NB4 (cell line): ENCODE results near the gene EIF4E3.

ENCODE experiments used
- DNase-seq: peaks from one replicate; pipeline ENCODE4 v3.0.0; 2010; ENCODE audit warnings: low read depth
- H3K4me3 ChIP-seq: one replicate; pipeline ENCODE4 v1.5.1; 2011; ENCODE audit warnings: mild to moderate bottlenecking, low read depth, low read length, moderate library complexity
- MYC ChIP-seq: IDR thresholded peaks from 2 replicates; pipeline ENCODE4 v1.6.1; 2011; ENCODE audit warnings: low read depth, low read length
- POLR2A ChIP-seq: IDR thresholded peaks from 2 replicates; pipeline ENCODE4 v1.6.1; 2011; ENCODE audit warnings: mild to moderate bottlenecking; ENCODE audit not compliant: insufficient read length; ENCODE audit errors: extremely low read depth
- TF ChIP-seq, protein P1 (sequence below): IDR thresholded peaks from 2 replicates; pipeline ENCODE4 v1.6.1; 2011; ENCODE audit warnings: low read depth, low read length
- TF ChIP-seq, protein P2 (sequence below): IDR thresholded peaks from one replicate; pipeline ENCODE4 v1.5.1; 2012; ENCODE audit warnings: low read depth, low read length

EIF4E3 gene

DNA sequence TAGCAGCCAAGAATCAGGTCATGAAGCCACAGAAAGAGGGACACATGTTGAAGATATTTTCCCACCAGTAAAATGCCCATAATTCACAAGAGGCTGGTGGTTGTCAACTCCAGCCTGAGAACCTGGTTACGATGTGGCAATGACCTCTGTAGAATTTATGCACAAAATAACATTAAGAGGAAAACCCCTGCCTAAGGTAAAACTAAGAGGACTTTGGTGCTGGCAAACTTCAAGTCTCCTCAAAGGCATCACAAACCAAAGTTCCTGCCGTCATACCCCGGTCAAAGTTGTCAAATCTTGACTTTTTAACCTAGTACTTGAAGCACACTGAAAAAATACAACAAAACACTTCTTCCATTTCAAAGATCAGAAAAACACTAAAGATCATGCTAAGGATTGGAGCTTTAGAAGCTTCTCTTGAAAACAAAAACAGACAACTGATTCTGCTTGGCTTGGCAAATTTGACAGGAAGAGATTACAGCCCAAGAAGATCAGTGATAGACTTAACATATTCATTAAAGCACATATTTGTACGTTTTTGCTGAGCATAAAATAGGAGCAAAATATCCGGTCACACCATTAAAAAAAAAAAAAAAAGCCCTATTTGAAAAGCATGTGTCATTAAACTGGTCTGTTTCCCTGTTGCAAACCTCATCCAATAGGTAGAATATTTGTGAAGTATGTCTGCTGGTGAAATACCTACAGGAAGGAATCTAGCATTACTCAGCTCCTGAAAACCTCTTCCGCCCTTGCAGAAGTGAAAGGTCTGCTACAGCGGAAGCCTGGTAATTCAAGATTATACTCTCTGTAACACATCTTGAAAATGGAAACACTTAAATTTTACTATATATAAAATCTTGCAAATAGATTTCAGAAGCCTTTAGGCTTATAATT lies 22.8 kb downstream of the EIF4E3 start:
- no peak overlapping the region for H3K4me3 ChIP-seq
- no peak for DNase-seq
- TF ChIP-seq POLR2A (no peak), MYC (no peak)
- TF ChIP-seq, protein P1, sequence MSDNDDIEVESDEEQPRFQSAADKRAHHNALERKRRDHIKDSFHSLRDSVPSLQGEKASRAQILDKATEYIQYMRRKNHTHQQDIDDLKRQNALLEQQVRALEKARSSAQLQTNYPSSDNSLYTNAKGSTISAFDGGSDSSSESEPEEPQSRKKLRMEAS = no peak
- TF ChIP-seq, protein P2, sequence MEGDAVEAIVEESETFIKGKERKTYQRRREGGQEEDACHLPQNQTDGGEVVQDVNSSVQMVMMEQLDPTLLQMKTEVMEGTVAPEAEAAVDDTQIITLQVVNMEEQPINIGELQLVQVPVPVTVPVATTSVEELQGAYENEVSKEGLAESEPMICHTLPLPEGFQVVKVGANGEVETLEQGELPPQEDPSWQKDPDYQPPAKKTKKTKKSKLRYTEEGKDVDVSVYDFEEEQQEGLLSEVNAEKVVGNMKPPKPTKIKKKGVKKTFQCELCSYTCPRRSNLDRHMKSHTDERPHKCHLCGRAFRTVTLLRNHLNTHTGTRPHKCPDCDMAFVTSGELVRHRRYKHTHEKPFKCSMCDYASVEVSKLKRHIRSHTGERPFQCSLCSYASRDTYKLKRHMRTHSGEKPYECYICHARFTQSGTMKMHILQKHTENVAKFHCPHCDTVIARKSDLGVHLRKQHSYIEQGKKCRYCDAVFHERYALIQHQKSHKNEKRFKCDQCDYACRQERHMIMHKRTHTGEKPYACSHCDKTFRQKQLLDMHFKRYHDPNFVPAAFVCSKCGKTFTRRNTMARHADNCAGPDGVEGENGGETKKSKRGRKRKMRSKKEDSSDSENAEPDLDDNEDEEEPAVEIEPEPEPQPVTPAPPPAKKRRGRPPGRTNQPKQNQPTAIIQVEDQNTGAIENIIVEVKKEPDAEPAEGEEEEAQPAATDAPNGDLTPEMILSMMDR = no peak

DNA sequence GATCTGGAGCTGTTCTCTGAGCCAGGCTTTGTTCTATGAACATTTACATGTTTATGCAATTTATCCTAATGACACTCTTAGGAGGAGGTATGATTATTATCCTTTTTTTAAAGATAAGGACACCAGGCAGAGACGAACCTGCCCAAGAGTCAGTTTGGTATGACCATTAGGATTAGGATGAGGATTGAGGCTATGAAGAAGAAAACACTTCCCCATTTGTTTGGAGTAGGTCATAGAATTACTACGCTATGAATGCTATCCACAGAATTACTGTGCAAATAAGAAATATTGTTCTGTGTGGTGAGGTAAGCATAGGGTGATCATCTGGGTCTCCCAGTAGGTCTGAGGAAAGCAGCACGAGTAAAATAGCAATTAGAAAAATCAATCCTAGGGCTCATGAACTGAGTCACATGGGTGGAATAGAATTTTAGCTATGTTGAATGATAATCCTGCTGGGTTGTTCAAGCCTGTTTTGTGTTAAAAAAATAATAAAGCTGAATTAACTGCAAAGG lies 23.9 kb downstream of the EIF4E3 start:
- H3K4me3 ChIP-seq = no peak overlapping the region
- TF ChIP-seq POLR2A (no peak), MYC (no peak)
- TF ChIP-seq, protein P2 = no peak
- TF ChIP-seq, protein P1 = no peak
- DNase-seq = no peak

DNA sequence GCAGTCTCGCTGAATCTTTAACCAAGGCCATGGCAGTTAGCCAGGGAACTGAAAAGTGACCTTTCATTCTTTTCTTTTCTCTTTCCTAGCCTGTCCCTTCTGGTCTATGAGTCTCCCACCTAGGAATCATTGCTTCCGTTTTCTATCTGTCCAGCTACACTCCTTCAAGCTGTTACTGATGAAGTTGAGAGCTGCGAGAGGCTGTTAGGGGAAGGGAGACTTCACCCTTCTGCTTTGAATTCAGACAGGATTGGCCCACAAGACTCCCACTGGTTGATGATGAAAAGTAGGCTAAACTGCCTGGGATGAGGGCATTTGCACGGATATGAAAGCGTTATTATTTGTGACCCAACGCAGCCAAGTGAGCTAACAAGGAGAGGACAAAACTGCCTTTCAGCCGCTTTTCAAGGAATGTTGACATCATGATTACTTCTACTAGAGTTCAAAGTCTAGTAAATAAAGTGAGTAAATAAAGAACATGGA lies 30.2 kb downstream of the EIF4E3 start:
- TF ChIP-seq MYC (no peak), POLR2A (no peak)
- TF ChIP-seq, protein P1 = no peak
- TF ChIP-seq, protein P2 = no peak
- no peak overlapping the region for H3K4me3 ChIP-seq
- DNase-seq = no peak

DNA sequence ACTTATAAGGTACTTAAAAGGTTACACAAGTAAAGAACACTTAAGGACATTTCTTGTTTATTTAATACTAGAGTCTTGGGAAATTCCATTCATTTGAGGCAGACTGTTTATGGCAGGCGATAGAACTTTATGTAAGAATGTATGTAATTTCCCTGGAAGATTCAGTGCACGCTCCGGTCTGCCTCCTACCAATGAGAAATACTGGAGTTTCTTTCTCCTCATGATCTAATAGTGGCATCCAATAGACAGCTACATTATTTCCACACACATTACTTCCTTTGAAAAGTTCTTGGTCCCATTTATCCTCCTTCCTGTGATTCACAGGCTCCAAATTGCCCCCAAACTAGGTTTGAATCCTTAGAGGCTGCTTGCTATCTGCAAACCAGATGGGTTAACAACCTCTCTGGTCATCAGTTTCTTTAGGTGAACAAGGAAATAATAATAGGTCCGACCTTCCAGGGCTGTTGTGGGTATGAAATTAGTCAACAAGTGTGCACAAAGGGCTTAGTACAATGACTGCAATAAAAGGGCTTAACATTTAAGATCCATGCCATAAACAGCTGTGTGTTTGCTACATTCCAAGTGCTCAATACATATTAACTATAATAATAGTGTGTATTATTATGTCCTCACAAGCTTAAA lies 30.7 kb downstream of the EIF4E3 start:
- DNase-seq = no peak
- no peak for TF ChIP-seq POLR2A
- TF ChIP-seq, protein P2 = no peak
- TF ChIP-seq, protein P1 = no peak
- TF ChIP-seq MYC = no peak
- no peak overlapping the region for H3K4me3 ChIP-seq

DNA sequence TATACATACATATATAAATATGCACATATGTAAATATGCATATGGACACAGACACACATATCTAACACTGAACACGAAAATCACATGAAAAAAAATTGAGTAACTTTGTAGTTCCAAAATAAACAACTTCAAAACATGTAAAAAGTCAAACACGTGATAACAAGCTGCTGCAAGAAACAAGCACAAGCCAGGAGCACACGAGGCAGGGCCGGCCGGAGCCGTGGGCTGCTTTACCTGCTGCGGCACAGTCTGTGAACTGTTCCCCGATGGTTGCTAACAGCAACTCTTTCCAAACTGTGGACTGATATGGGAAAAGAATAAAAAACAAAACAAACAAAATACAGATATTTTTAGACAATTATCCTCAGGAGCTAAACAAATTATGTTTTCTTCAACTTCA lies 31.6 kb downstream of the EIF4E3 start:
- DNase-seq = no peak
- no peak overlapping the region for H3K4me3 ChIP-seq
- TF ChIP-seq, protein P1 = no peak
- TF ChIP-seq, protein P2 = no peak
- TF ChIP-seq MYC (no peak), POLR2A (no peak)
